Measurements from ENCODE around the gene PTPN14.

The PTPN14 gene

GRCh38 chr1:214316593-214316992, 234.8 kb downstream of the PTPN14 start:
- POLR2A ChIA-PET = no interaction called here
- TF ChIP-seq ARNT (IDR thresholded peaks at IDR 0.05) (no peak), LEF1 (IDR thresholded peaks at IDR 0.05; ENCODE audit: borderline replicate concordance) (no peak), SUZ12 (IDR thresholded peaks at IDR 0.05) (no peak), FOXA1 (IDR thresholded peaks at IDR 0.05) (no peak), FOXM1 (IDR thresholded peaks at IDR 0.05; ENCODE audit: borderline replicate concordance) (no peak), FOXK2 (IDR thresholded peaks at IDR 0.05) (no peak), ZNF384 (IDR thresholded peaks at IDR 0.05) (no peak), TARDBP (IDR thresholded peaks at IDR 0.05) (no peak), L3MBTL2 (conservative IDR thresholded peaks at IDR 0.05) (no peak)
- TF ChIP-seq, protein P1, sequence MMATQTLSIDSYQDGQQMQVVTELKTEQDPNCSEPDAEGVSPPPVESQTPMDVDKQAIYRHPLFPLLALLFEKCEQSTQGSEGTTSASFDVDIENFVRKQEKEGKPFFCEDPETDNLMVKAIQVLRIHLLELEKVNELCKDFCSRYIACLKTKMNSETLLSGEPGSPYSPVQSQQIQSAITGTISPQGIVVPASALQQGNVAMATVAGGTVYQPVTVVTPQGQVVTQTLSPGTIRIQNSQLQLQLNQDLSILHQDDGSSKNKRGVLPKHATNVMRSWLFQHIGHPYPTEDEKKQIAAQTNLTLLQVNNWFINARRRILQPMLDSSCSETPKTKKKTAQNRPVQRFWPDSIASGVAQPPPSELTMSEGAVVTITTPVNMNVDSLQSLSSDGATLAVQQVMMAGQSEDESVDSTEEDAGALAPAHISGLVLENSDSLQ (IDR thresholded peaks at IDR 0.05) = no peak
- DNase-seq (ENCODE audit: extremely low spot score) = no peak
- CTCF ChIA-PET = interaction anchor here (1.3 to 1.7 kb wide), 3 partner anchors 12 to 55 kb away, joined by 4 to 5 read pairs (median 5); no protein-coding TSS in a partner anchor

DNA sequence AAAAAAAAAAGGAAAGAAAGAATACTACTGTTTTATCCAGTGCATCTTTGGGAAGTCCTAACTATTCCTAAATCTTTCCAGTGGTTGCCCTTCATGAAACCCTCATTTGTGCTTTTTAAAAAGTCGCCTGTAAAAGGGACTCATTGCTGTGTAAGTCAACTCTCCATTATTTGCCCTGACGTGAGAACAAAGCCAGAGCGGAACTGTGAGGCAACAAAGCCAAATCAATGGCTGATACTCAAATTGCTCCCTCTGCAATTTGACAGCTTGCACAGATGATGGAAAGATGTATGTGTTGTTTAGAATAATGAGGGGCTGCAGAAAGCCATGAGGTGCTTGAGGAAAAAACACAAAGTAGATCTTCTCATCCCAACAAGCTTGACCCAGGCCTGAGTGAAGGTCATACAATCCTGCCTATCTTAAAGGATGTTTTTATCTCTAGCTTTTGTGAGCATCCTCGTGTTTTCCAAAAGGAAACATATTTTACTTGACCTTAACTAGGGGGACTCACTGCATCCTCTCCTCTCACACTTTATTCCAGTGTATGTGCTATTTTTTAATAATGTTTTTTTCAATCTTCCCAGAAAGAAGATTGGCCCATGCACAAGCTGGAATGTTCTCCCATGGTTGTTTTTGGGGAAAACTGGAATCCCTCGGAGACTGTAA, 237.1 kb downstream of the PTPN14 start:
- POLR2A ChIA-PET = no interaction called here
- TF ChIP-seq ARNT (IDR thresholded peaks at IDR 0.05) = no peak
- no peak for TF ChIP-seq SP1 (IDR thresholded peaks at IDR 0.05)
- no peak for TF ChIP-seq TARDBP (IDR thresholded peaks at IDR 0.05)
- no peak for TF ChIP-seq FOXA1 (IDR thresholded peaks at IDR 0.05)
- no peak for TF ChIP-seq FOXM1 (IDR thresholded peaks at IDR 0.05; ENCODE audit: borderline replicate concordance)
- TF ChIP-seq L3MBTL2 (conservative IDR thresholded peaks at IDR 0.05) = no peak
- no peak for TF ChIP-seq ZNF384 (IDR thresholded peaks at IDR 0.05)
- TF ChIP-seq CTBP1 (IDR thresholded peaks at IDR 0.05; ENCODE audit: borderline replicate concordance) = no peak
- no peak for DNase-seq (ENCODE audit: extremely low spot score)
- CTCF ChIA-PET = no interaction called here

DNA sequence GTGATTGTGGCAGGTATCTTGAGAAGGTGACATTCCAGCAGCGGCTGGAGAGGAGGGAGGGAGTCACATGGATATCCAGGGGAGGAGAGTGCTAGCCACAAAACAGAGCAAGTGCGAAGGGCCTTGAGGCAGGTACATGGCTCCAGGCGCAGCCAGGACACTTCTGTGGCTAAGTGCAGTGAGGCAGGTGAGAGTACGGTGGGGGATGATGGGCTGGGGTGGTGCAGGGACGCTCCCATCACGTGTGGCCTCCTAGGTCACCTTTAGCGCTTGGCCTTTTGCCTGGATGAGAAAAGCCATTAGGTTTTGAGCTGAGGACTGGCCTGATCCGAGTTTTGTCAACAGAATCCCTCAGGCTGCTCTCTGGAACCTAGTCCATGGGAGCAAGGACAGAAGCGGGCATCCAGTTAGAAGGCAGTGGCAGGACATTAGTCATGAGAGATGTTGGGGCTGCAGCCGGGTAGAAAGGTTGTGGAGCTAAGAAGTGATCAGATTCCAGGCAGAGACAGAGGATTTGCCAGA, 238.8 kb downstream of the PTPN14 start:
- ChIA-PET CTCF (no interaction called here), POLR2A (no interaction called here)
- DNase-seq (ENCODE audit: extremely low spot score) = no peak
- TF ChIP-seq ZNF384 (IDR thresholded peaks at IDR 0.05) = no peak
- TF ChIP-seq CTBP1 (IDR thresholded peaks at IDR 0.05; ENCODE audit: borderline replicate concordance) = no peak
- TF ChIP-seq, protein P1 (IDR thresholded peaks at IDR 0.05) = no peak
- TF ChIP-seq LEF1 (IDR thresholded peaks at IDR 0.05; ENCODE audit: borderline replicate concordance) = no peak
- no peak for TF ChIP-seq SP1 (IDR thresholded peaks at IDR 0.05)
- TF ChIP-seq BHLHE40 (IDR thresholded peaks at IDR 0.05; ENCODE audit: borderline replicate concordance) = no peak
- no peak for TF ChIP-seq L3MBTL2 (conservative IDR thresholded peaks at IDR 0.05)
- no peak for TF ChIP-seq HDGF (IDR thresholded peaks at IDR 0.05; ENCODE audit: borderline replicate concordance)
- no peak for TF ChIP-seq FOXM1 (IDR thresholded peaks at IDR 0.05; ENCODE audit: borderline replicate concordance)
- TF ChIP-seq TARDBP (IDR thresholded peaks at IDR 0.05) = no peak
- TF ChIP-seq ARNT (IDR thresholded peaks at IDR 0.05) = no peak
- no peak for TF ChIP-seq ELF4 (IDR thresholded peaks at IDR 0.05)
- TF ChIP-seq FOXK2 (IDR thresholded peaks at IDR 0.05) = no peak
- no peak for TF ChIP-seq SUZ12 (IDR thresholded peaks at IDR 0.05)
- TF ChIP-seq NFRKB (IDR thresholded peaks at IDR 0.05) = no peak

DNA sequence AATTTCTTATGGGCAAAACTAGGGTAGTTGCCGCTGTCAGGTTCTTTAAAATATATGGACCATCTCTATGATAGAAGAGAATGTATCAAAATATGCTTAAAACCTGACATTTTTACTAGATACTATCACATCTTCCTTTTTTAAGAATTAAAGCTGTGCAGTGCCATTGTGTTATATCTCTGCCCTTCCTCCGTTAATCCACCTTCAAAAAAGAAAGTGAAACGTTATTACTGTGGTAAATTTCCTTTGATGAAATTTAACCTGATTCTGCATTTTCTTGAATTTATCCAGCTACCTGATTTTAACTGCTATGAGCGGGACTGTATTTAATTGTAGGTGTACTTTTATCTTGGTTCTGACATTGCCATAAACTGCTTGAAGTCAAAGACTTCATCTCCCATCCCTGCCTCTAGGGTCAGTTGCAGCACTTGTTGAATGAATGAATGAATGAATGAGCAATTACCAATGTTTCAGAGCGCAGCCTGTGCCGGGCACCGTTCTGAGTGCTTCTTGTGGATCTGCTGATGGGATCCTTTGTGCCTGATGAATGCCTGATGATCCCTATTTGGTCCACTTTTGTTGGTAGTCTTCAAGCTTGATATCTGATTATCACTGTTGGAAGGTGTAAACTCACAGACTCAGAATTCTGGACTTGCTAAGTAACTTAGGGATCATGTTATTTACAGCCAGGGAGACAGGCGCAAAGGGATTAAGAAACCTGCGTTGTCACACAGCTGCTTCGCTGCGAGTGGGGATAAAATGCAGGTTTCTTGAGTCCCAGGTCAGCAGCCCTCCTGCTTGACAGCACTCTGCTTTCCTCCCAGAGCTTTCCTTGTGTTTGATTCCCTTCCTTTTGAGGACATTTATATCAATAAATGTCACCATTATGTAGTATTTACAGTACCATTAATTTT, 240.4 kb downstream of the PTPN14 start:
- ChIA-PET POLR2A (no interaction called here), CTCF (interaction anchor here (0.7 kb wide), 1 partner anchor 97 kb away, joined by 3 read pairs; no protein-coding TSS in a partner anchor)
- no peak for DNase-seq (ENCODE audit: extremely low spot score)
- TF ChIP-seq ELF4 (IDR thresholded peaks at IDR 0.05) (no peak), FOXM1 (IDR thresholded peaks at IDR 0.05; ENCODE audit: borderline replicate concordance) (no peak), FOXA1 (IDR thresholded peaks at IDR 0.05) (no peak), BHLHE40 (IDR thresholded peaks at IDR 0.05; ENCODE audit: borderline replicate concordance) (no peak), FOXK2 (IDR thresholded peaks at IDR 0.05) (no peak), CTBP1 (IDR thresholded peaks at IDR 0.05; ENCODE audit: borderline replicate concordance) (no peak), SUZ12 (IDR thresholded peaks at IDR 0.05) (no peak), ZNF384 (IDR thresholded peaks at IDR 0.05) (no peak), SP1 (IDR thresholded peaks at IDR 0.05) (no peak), HDGF (IDR thresholded peaks at IDR 0.05; ENCODE audit: borderline replicate concordance) (no peak), NFRKB (IDR thresholded peaks at IDR 0.05) (no peak), L3MBTL2 (conservative IDR thresholded peaks at IDR 0.05) (no peak), LEF1 (IDR thresholded peaks at IDR 0.05; ENCODE audit: borderline replicate concordance) (no peak), ARNT (IDR thresholded peaks at IDR 0.05) (no peak), TARDBP (IDR thresholded peaks at IDR 0.05) (no peak)
- TF ChIP-seq, protein P1 (IDR thresholded peaks at IDR 0.05) = no peak

GRCh38 chr1:214310010-214310409, 241.4 kb downstream of the PTPN14 start:
- no peak for TF ChIP-seq ELF4 (IDR thresholded peaks at IDR 0.05)
- TF ChIP-seq HDGF (IDR thresholded peaks at IDR 0.05; ENCODE audit: borderline replicate concordance) = no peak
- no peak for TF ChIP-seq FOXK2 (IDR thresholded peaks at IDR 0.05)
- no peak for TF ChIP-seq CTBP1 (IDR thresholded peaks at IDR 0.05; ENCODE audit: borderline replicate concordance)
- TF ChIP-seq BHLHE40 (IDR thresholded peaks at IDR 0.05; ENCODE audit: borderline replicate concordance) = no peak
- no peak for TF ChIP-seq ZNF384 (IDR thresholded peaks at IDR 0.05)
- no peak for TF ChIP-seq LEF1 (IDR thresholded peaks at IDR 0.05; ENCODE audit: borderline replicate concordance)
- no peak for TF ChIP-seq ARNT (IDR thresholded peaks at IDR 0.05)
- no peak for TF ChIP-seq FOXM1 (IDR thresholded peaks at IDR 0.05; ENCODE audit: borderline replicate concordance)
- POLR2A ChIA-PET = no interaction called here
- CTCF ChIA-PET = no interaction called here
- DNase-seq (ENCODE audit: extremely low spot score) = no peak
